GM23338 (cell line): ENCODE measurements around the gene ANKS1B. TPM values are rescaled to one million over a fixed set of nuclear protein-coding genes. Genes with fewer than 3 reads are reported as not detected.

Experiments
- ATAC-seq: fragments of 200-7000 bp; cut with Tn5 transposase; 3 replicates; pipeline ENCODE4 v1.9.1; 2020
- DNase-seq: peaks from one replicate; pipeline ENCODE4 v3.0.0-alpha.2; 2015; ENCODE audit warnings: low spot score
- H2AFZ ChIP-seq: fragments of 200-600 bp; sonication (generic); 2 replicates; pipeline ENCODE4 v1.8.0; 2016; ENCODE audit warnings: antibody characterized with exemption, mild to moderate bottlenecking, moderate library complexity
- H3F3A ChIP-seq: fragments of 200-600 bp; sonication (generic); replicated peaks from 2 replicates; pipeline ENCODE4 v1.8.0; 2017; ENCODE audit warnings: antibody characterized with exemption, mixed run types, low read depth
- H3K27ac ChIP-seq: fragments of 200-600 bp; sonication (generic); 2 replicates; pipeline ENCODE4 v1.6.1; 2016; ENCODE audit warnings: low read depth
- H3K27me3 ChIP-seq: fragments of 200-600 bp; sonication (generic); 2 replicates; pipeline ENCODE4 v1.8.0; 2016; ENCODE audit warnings: mild to moderate bottlenecking, mixed run types, moderate library complexity; ENCODE audit not compliant: insufficient read depth
- H3K36me3 ChIP-seq: fragments of 200-600 bp; sonication (generic); 2 replicates; pipeline ENCODE4 v1.8.0; 2016; ENCODE audit warnings: mild to moderate bottlenecking; ENCODE audit not compliant: insufficient read depth
- H3K4me1 ChIP-seq: fragments of 200-600 bp; sonication (generic); 2 replicates; pipeline ENCODE4 v1.8.0; 2016; ENCODE audit warnings: mild to moderate bottlenecking, moderate library complexity; ENCODE audit not compliant: insufficient read depth
- H3K4me2 ChIP-seq: fragments of 200-600 bp; sonication (generic); 2 replicates; pipeline ENCODE4 v1.7.1; 2017; ENCODE audit warnings: mixed run types
- H3K4me3 ChIP-seq: fragments of 200-600 bp; sonication (generic); 2 replicates; pipeline ENCODE4 v1.6.1; 2016; ENCODE audit warnings: mixed run types
- H3K79me2 ChIP-seq: fragments of 200-600 bp; sonication (generic); replicated peaks from 2 replicates; pipeline ENCODE4 v1.8.0; 2017; ENCODE audit warnings: mild to moderate bottlenecking; ENCODE audit not compliant: insufficient read depth
- H3K9me2 ChIP-seq: fragments of 200-600 bp; sonication (generic); 2 replicates; pipeline ENCODE4 v1.8.0; 2017; ENCODE audit not compliant: insufficient read depth
- H4K20me1 ChIP-seq: fragments of 200-600 bp; sonication (generic); replicated peaks from 2 replicates; pipeline ENCODE4 v1.8.0; 2017; ENCODE audit warnings: mild to moderate bottlenecking; ENCODE audit not compliant: insufficient read depth
- H3K27ac Mint-ChIP-seq: 2 replicates; pipeline ENCODE4 v1.8.0; 2020; ENCODE audit warnings: inconsistent platforms, mild to moderate bottlenecking, moderate library complexity, mixed read lengths
- H3K27me3 Mint-ChIP-seq: 3 replicates; pipeline ENCODE4 v1.8.0; 2022; ENCODE audit warnings: low read depth, mild to moderate bottlenecking, moderate library complexity, mixed read lengths, inconsistent platforms; ENCODE audit not compliant: insufficient read depth, poor library complexity
- H3K36me3 Mint-ChIP-seq: 3 replicates; pipeline ENCODE4 v1.8.0; 2021; ENCODE audit warnings: low read depth, mild to moderate bottlenecking, inconsistent platforms, moderate library complexity, mixed read lengths
- H3K4me1 Mint-ChIP-seq: 3 replicates; pipeline ENCODE4 v1.8.0; 2020; ENCODE audit warnings: mild to moderate bottlenecking, inconsistent platforms, mixed read lengths
- H3K4me3 Mint-ChIP-seq: 3 replicates; pipeline ENCODE4 v1.8.0; 2021; ENCODE audit warnings: moderate library complexity, mild to moderate bottlenecking, inconsistent platforms, mixed read lengths
- H3K9me3 Mint-ChIP-seq: 3 replicates; pipeline ENCODE4 v1.8.0; 2020; ENCODE audit warnings: moderate library complexity, mild to moderate bottlenecking, inconsistent platforms, mixed read lengths
- CTCF ChIP-seq, 2 experiments: fragments of 200-600 bp in 1 of 2; sonication (generic) in 1 of 2; conservative IDR thresholded peaks; 2 replicates each; pipeline versions ENCODE4 v1.5.1 to v1.6.1; 2016 to 2017; ENCODE audit warnings: antibody characterized with exemption in 2 of 2, low read depth in 2 of 2, mild to moderate bottlenecking in 2 of 2, moderate library complexity in 1 of 2
- ETS1 ChIP-seq: IDR thresholded peaks from 2 replicates; pipeline ENCODE4 v1.6.1; 2016; ENCODE audit warnings: antibody characterized with exemption
- EZH2 ChIP-seq: fragments of 200-600 bp; sonication (generic); IDR thresholded peaks from one replicate; pipeline ENCODE4 v1.8.0; 2017; ENCODE audit warnings: antibody characterized with exemption, mild to moderate bottlenecking, low read depth; ENCODE audit not compliant: unreplicated experiment
- POLR2AphosphoS5 ChIP-seq: IDR thresholded peaks from 2 replicates; pipeline ENCODE4 v1.6.1; 2016; ENCODE audit warnings: antibody characterized with exemption, low read depth
- ZNF114 ChIP-seq: fragments of 250-450 bp; sonication (Bioruptor Pico); IDR thresholded peaks from 2 replicates; pipeline ENCODE4 v1.5.0; 2020; ENCODE audit warnings: mild to moderate bottlenecking, moderate library complexity
- ZNF331 ChIP-seq: fragments of 250-450 bp; sonication (Bioruptor Pico); IDR thresholded peaks from 2 replicates; pipeline ENCODE4 v1.5.0; 2020; ENCODE audit warnings: low read depth, mild to moderate bottlenecking, moderate library complexity
- ZNF462 ChIP-seq: fragments of 250-450 bp; sonication (Bioruptor Pico); IDR thresholded peaks from 2 replicates; pipeline ENCODE4 v1.5.0; 2020; ENCODE audit warnings: mild to moderate bottlenecking, moderate library complexity
- polyA plus RNA-seq: library from polyadenylated mRNA; unstranded; fragments of >200 nt; fragmentation: Nextera tagmentation; extraction: Ambion mirVana; gene quantifications from 2 replicates; pipeline ENCODE4 v1.2.1, GENCODE V29; 2016
- total RNA-seq: library from RNA; depleted of rRNA; stranded (reverse); fragments of >200 nt; shearing (Covaris generic); gene quantifications from 2 replicates; pipeline ENCODE4 v1.2.3, GENCODE V29; 2014

The ANKS1B gene
- total and polyA plus RNA-seq, 2 experiments from 2014 or later: 4.3 to 5.8 TPM

GRCh38 chr12:98845957-98846356 is 1138.8 kb downstream of the ANKS1B start (continued):
- TF ChIP-seq ZNF462 (CRISPR knock-in tag): no peak
- TF ChIP-seq POLR2AphosphoS5: no peak

GRCh38 chr12:98840325-98840724 is 1144.4 kb downstream of the ANKS1B start:
- H3F3A ChIP-seq: no peaks in the 10 kb centered on the region
- H3K4me1 Mint-ChIP-seq: peaks cover 23% of the 10 kb centered on the region; the same call in 2 of the 3 replicates
- H3K79me2 ChIP-seq: no peaks in the 10 kb centered on the region
- H3K27me3 ChIP-seq: no peaks in the 10 kb centered on the region
- ATAC-seq: no peak
- H4K20me1 ChIP-seq: no peaks in the 10 kb centered on the region
- H3K36me3 Mint-ChIP-seq: no peaks in the 10 kb centered on the region
- no peak overlapping the region for H3K27ac Mint-ChIP-seq
- no peak for TF ChIP-seq ZNF114
- no peak for TF ChIP-seq CTCF (conservative IDR thresholded peaks at IDR 0.05; ENCODE audit: low read depth in 2 of 2)
- no peak for TF ChIP-seq ZNF331 (CRISPR knock-in tag)
- TF ChIP-seq ETS1: no peak
- no peak for TF ChIP-seq EZH2
- H3K27me3 Mint-ChIP-seq: no peaks in the 10 kb centered on the region
- DNase-seq: no peak
- H3K9me2 ChIP-seq: no peaks in the 10 kb centered on the region
- no peak overlapping the region for H3K4me2 ChIP-seq
- H3K4me3 ChIP-seq: no peak overlapping the region
- H3K36me3 ChIP-seq: no peaks in the 10 kb centered on the region
- H3K4me1 ChIP-seq: no peaks in the 10 kb centered on the region
- no peak overlapping the region for H3K27ac ChIP-seq
- H2AFZ ChIP-seq: no peak overlapping the region
- H3K9me3 Mint-ChIP-seq: no peaks in the 10 kb centered on the region; the same call in 2 of the 3 replicates
- H3K4me3 Mint-ChIP-seq: no peak overlapping the region
